Head of caudate nucleus (tissue), 42 donors: ENCODE data around the gene EIF5A2.
"Not testable (repeated sequence)": the region's sequence is repeated elsewhere in the genome, so short reads cannot be mapped to it uniquely, and the experiment has no call there.

Experiments
- DNase-seq, 42 donors: peaks; one replicate each; pipeline versions ENCODE4 v3.0.0 to v3.0.0-alpha.2; 2020 to 2021; ENCODE audit warnings: mixed read lengths in 7 of 42
- intact Hi-C: fragments of 100-400 bp; cut with DNase I; formaldehyde crosslinking; loops from one replicate; pipeline ENCODE4 v1.15.0; 2022

Gene EIF5A2

DNA sequence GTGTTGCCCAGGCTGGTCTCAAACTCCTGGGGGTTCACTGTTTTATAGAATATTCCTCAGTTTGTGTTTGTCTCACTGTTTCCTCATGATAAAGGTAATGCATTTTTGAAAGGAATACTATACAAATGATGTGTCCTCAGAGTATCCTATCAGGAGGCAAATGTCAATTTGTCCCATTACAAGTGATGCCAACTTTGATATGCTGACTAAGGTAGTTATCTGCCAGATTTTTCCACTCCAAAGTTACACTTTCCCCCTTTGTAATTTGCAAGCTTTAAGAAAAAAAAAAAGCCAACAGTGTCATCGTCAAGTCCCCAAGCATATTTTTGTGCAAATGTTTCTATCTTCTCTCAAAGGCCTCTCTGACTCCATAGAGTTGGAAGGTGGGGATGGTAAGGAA, 9.0 kb downstream of the EIF5A2 start:
- DNase-seq, result no peak
- intact Hi-C loops, result no loop called here

DNA sequence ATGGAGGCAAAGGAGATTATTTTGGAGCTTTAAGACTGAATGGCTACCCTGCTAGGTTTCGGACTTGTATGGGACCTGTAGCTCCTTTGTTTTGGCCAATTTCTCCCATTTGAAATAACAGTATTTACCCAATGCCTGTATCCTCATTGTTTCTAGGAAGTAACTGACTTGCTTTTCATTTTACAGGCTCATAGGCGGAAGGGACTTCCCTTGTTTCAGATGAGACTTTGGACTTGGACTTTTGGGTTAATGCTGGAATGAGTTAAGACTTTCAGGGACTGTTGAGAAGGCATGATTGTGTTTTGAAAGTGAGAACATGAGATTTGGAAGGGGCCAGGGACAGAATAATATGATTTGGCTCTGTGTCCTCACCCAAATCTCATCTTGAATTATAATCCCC, 10.5 kb downstream of the EIF5A2 start:
- intact Hi-C loops, result no loop called here
- DNase-seq, result no peak

- intact Hi-C loops, DNase-seq: not testable (repeated sequence)
Measured at GRCh38 chr3:170897199-170897598, 11.2 kb downstream of the EIF5A2 start.

GRCh38 chr3:170896781-170897180, 11.7 kb downstream of the EIF5A2 start:
- intact Hi-C loops, result no loop called here
- no peak for DNase-seq

GRCh38 chr3:170896333-170896732, 12.1 kb downstream of the EIF5A2 start:
- intact Hi-C loops, DNase-seq: not testable (repeated sequence)

DNA sequence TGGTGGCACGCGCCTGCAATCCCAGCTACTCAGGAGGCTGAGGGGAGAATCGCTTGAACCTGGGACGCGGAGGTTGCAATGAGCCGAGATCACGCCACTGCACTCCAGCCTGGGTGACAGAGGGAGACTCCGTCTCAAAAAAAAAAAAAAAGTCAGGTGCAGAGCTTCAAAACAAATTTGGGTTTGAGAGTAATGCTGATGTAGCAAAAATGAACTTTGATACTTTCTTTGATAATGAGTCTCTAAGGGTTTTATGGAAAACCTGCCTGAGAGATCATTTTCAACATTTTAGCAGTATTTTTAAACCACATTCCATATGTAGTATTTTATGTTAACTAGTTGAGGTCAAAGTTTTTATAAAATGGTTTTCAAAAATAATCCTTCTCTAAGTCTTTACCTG, 14.5 kb downstream of the EIF5A2 start:
- intact Hi-C loops, result no loop called here

GRCh38 chr3:170889630-170890029, 18.8 kb downstream of the EIF5A2 start:
- no peak for DNase-seq
- intact Hi-C loops, result no loop called here

More for the DNA sequence above, 14.5 kb downstream of the EIF5A2 start:
- DNase-seq, result no peak

DNA sequence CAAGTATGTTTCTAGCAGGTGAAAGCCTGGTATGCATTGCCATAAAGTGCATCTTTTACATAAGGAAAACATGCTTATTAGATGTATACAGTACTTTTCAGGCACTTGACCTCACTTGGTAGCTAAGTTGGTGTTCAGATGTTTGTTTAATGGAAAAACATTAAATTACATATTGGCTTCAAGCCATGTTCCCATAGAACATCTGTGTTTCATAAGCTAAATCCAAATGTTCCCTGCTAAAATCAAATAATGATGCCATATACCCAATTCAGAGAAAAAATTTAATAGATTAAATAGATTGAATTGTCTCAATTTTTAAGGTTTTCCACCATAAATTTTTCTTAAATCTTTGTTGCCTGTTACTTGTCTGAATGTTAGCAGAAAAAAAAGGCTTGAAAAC, 19.3 kb downstream of the EIF5A2 start:
- DNase-seq, result no peak
- intact Hi-C loops, result no loop called here

- DNase-seq, intact Hi-C loops: not testable (repeated sequence)
Measured at GRCh38 chr3:170884109-170884930, 24.1 kb downstream of the EIF5A2 start.

- DNase-seq, intact Hi-C loops: not testable (repeated sequence)
Measured at GRCh38 chr3:170878688-170879087, 29.7 kb downstream of the EIF5A2 start.

DNA sequence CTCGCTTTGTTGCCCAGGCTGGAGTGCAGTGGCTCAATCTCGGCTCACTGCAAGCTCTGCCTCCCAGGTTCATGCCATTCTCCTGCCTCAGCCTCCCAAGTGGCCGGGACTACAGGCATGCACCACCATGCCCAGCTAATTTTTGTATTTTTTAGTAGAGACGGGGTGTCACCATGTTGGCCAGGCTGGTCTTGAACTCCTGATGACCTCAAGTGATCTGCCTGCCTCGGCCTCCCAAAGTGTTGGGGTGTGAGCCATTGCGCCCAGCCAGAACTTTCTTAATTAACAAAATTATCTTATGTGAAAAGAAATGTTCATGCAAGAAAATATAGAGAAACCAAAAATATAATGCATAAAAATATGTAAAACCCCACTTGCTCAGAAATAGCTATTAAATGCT, 31.1 kb downstream of the EIF5A2 start:
- DNase-seq, intact Hi-C loops: not testable (repeated sequence)

- intact Hi-C loops, result no loop called here
- no peak for DNase-seq
Measured at GRCh38 chr3:170876537-170876936, 31.9 kb downstream of the EIF5A2 start.

DNA sequence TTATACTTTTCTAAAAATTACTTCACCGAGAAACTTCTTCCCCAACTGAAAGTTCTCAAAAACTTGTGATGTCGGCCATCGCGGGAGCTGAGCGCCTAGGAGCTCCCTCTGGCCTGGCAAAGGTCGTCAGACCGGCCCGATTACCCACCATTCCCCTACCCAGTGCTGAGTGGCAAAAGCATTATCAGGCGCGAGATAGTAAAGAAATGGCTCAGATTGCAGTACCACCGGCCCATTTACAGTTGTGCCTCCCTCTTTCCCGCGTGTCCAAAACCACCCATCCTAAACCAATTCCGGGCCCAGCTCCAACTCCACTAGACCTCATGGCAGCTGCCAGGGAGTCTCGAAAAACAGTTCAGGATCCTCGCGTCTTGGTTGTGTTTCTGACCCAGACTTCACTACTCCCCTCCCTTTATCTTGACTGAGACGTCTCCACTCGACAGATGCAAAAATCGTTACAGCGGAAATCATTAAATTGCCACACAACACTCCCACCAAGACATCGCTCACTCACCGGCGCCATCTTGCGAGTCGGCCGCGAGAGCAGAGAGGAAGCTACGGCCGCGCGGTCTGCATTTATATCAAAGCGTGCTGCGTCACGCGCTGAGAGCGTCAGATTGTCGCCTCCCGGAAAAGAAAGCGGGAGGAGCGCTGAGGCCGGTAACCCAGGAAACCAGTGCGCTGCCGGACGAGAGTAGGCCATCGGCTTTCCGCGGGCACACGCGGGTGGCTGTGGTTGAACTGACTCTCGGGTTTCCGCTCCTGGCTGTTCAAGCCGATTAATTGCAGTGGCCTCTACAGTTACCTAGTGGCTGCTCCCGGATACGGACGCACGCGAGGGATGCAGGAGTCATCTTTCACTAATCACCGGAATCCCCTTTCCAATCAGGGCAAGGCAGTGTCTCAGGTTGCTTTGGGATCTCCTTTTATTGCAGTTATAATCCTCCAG, 38.5 kb downstream of the EIF5A2 start, which contains the start of gene RPL22L1:
Gene RPL22L1 (minus strand): TSS at position 551 of the 949 bp plus-strand sequence. CDS start 28 bp downstream, at position 523.
- intact Hi-C loops, result no loop called here
- peak; percentile 91 to 98 (median 96) for DNase-seq

GRCh38 chr3:170869239-170869590, 39.2 kb downstream of the EIF5A2 start:
- intact Hi-C loops, result no loop called here
- no peak for DNase-seq

DNA sequence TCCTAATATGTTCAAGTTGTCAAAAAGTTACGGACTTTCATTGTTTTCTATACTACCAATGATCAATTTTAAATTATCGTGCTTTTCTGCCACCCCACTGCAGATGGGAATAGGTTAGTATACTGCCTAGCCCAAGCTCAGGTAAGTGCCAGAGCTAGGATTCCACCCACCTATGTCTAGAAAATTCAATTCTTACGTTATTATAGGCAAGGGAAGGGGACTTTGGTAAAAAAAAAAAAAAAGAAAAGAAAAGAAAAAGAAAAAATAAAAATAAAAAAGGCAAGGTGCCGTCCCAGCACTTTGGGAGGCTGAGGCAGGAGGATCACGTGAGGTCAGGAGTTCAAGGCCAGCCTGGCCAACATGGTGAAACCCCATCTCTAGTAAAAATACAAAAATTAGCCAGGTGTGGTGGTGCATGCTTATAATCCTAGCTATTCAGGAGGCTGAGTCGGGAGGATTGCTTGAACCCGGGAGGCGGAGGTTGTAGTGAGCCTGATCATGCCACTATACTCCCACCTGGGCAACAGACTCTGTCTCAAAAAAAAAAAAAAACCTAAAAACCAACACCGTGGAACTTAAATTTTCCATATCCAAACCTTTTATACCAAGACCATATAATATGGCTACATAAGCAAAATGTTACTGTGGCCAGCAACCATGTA, 39.7 kb downstream of the EIF5A2 start:
- intact Hi-C loops, result no loop called here

DNA sequence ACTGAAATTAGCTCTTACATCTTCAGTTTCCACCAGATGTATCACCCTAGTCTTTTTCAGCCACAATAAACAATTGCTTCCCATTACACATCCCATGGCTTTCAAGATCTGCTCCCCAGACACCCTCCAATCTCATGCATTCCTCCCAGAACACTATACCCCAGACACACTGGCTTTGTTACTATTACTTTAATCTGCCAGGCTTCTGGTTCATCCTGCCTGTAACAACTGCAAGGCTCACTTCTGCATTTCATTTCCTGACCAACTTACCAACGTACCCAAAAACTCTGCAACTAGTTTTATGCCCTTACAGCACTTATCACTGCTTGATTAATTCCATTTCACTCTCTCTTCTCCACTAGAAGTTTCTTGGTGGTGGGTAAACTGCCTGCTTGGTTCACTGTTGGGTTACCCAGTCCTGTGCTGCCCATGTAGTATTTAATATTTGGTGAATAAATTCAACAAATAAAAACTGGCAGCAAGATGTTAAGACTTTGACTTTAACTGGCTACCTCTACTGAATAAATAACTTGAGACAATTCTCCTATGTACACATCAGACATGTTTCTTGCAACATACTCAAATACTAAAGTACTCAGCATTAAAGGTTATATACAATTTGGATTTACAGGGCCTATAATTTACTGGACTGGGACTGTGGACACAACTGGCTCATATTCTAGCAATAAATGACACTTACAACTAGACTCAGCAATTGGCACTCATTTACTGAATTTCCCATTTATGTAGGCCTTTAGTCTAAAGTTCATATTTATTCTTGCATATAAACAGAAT, 41.1 kb downstream of the EIF5A2 start:
- intact Hi-C loops, result no loop called here

More for the DNA sequence above, 39.7 kb downstream of the EIF5A2 start:
- DNase-seq, result no peak

DNA sequence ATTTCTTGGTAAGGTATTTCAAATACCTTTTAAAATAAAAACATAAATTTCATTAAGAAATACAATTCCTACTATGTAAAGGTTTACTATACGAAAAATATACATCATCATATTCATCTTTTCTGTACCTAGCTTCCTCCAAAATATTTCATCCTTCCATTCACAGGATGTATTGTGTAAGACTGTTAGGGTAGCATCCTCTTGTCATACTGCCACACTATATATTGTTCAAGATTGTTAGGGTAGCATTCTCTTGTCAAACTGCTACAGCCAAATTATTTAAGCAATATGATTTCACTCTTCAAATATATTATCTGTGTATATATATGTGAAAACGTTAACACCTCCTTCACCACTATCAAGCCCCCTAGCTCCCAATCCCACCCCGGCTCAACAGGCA, 41.9 kb downstream of the EIF5A2 start:
- no peak for DNase-seq
- intact Hi-C loops, result no loop called here

More for the DNA sequence above, 41.1 kb downstream of the EIF5A2 start:
- no peak for DNase-seq

DNA sequence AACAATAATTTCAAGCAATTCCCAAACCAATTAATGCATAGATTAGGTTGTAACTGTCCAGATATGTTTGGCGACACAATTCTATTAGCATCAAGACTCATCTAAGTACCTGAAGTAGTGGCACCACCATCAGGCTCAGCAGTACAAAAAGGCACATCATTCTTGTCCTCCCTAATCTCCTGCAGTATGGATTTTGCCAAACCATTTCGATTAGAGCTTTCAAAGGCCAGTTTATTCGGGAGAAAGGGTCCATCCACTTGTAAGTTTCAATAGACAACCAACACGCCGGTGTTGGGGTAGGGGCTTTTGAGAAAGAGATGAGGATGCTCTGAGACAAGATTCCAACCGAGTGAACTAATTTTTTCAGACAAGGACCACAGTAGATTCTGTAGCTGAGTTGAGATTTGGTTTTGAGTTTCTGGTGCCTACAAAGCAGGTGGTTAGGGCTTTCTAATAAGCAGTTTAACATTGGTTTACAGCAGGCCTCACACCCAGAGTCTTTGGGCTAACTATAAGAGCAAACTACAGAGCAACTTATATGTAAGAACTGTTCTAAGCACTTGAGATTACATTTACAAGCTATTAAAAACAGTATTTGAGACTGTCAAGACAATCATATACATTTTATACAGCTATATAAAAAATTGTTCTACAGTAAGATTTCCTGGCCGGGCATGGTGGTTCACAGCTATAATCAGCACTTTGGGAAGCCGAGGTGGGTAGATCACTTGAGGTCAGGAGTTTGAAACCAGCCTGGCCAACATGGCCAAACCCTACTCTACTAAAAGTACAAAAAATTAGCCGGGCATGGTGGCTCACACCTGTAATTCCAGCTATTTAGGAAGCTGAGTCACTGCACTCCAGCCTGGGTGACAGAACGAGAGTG, 43.0 kb downstream of the EIF5A2 start:
- intact Hi-C loops, result no loop called here
- no peak for DNase-seq
